HEK293T (cell line): ENCODE results near the gene TCF21.

ENCODE experiments used
- CTCF ChIA-PET: fragments of 350-600 bp; formaldehyde crosslinking; extraction: SDS; loops from one replicate; lab custom pipeline; 2021; ENCODE audit warnings: antibody characterized with exemption, inconsistent platforms; lab: Yijun Ruan, JAX
- POLR2A ChIA-PET: fragments of 350-600 bp; formaldehyde crosslinking; extraction: SDS; loops from one replicate; lab custom pipeline; 2020; ENCODE audit warnings: antibody characterized with exemption, inconsistent platforms; lab: Yijun Ruan, JAX
- DNase-seq: peaks from one replicate; pipeline ENCODE4 v3.0.0; 2012; ENCODE audit warnings: mixed read lengths; ENCODE audit errors: extremely low spot score
- ARNT ChIP-seq: fragments of 450-650 bp; IDR thresholded peaks from 2 replicates; pipeline ENCODE4 v1.6.1; 2017; ENCODE audit warnings: mild to moderate bottlenecking
- BHLHE40 ChIP-seq: fragments of 450-650 bp; IDR thresholded peaks from 2 replicates; pipeline ENCODE4 v1.6.1; 2016; ENCODE audit warnings: mild to moderate bottlenecking, moderate library complexity, borderline replicate concordance
- CTBP1 ChIP-seq: fragments of 450-650 bp; IDR thresholded peaks from 2 replicates; pipeline ENCODE4 v1.6.1; 2016; ENCODE audit warnings: borderline replicate concordance
- ELF4 ChIP-seq: fragments of 450-650 bp; IDR thresholded peaks from 2 replicates; pipeline ENCODE4 v1.6.1; 2017; ENCODE audit warnings: antibody characterized with exemption
- FOXA1 ChIP-seq: fragments of 450-650 bp; IDR thresholded peaks from 2 replicates; pipeline ENCODE4 v1.6.1; 2016; ENCODE audit warnings: mild to moderate bottlenecking
- FOXK2 ChIP-seq: fragments of 450-650 bp; IDR thresholded peaks from 2 replicates; pipeline ENCODE4 v1.6.1; 2016; ENCODE audit warnings: mild to moderate bottlenecking
- FOXM1 ChIP-seq: fragments of 450-650 bp; IDR thresholded peaks from 2 replicates; pipeline ENCODE4 v1.6.1; 2017; ENCODE audit warnings: mild to moderate bottlenecking, borderline replicate concordance
- HDGF ChIP-seq: fragments of 450-650 bp; IDR thresholded peaks from 2 replicates; pipeline ENCODE4 v1.6.1; 2017; ENCODE audit warnings: antibody characterized with exemption, borderline replicate concordance
- L3MBTL2 ChIP-seq: fragments of 450-650 bp; conservative IDR thresholded peaks from 2 replicates; pipeline ENCODE4 v1.6.1; 2016; ENCODE audit warnings: mild to moderate bottlenecking
- LEF1 ChIP-seq: fragments of 450-650 bp; IDR thresholded peaks from 2 replicates; pipeline ENCODE4 v1.6.1; 2017; ENCODE audit warnings: mild to moderate bottlenecking, borderline replicate concordance
- NFRKB ChIP-seq: fragments of 450-650 bp; IDR thresholded peaks from 2 replicates; pipeline ENCODE4 v1.6.1; 2016; ENCODE audit warnings: mild to moderate bottlenecking, moderate library complexity
- PKNOX1 ChIP-seq: fragments of 450-650 bp; IDR thresholded peaks from 2 replicates; pipeline ENCODE4 v1.6.1; 2016
- SP1 ChIP-seq: fragments of 450-650 bp; IDR thresholded peaks from 2 replicates; pipeline ENCODE4 v1.6.1; 2017
- SUZ12 ChIP-seq: fragments of 450-650 bp; IDR thresholded peaks from 2 replicates; pipeline ENCODE4 v1.6.1; 2016; ENCODE audit warnings: mild to moderate bottlenecking
- TARDBP ChIP-seq: fragments of 450-650 bp; IDR thresholded peaks from 2 replicates; pipeline ENCODE4 v1.6.1; 2016
- ZNF384 ChIP-seq: fragments of 450-650 bp; IDR thresholded peaks from 2 replicates; pipeline ENCODE4 v1.6.1; 2016

The TCF21 gene

GRCh38 chr6:133886104-133886775 lies 2.7 kb upstream of the TCF21 start:
- no peak for DNase-seq
- TF ChIP-seq LEF1 (no peak), BHLHE40 (no peak)
- POLR2A ChIA-PET: no interaction called here
- CTCF ChIA-PET: no interaction called here

GRCh38 chr6:133887156-133887879 lies 1.6 kb upstream of the TCF21 start:
- ChIA-PET CTCF (interaction anchor here (0.7 kb wide), 1 partner anchor 176 kb away, joined by 3 read pairs; no protein-coding TSS in a partner anchor), POLR2A (interaction anchor here (0.6 kb wide), 1 partner anchor 1294 kb away, joined by 3 read pairs; the partner anchor contains the start of gene MYB)
- TF ChIP-seq CTBP1 (peak; percentile 56; the same call in 1 of the 2 replicates), PKNOX1 (peak; percentile 92), TARDBP (no peak), FOXA1 (peak; percentile 58; the same call in 1 of the 2 replicates)
- no peak for DNase-seq

- DNase-seq: no peak
- TF ChIP-seq TARDBP (no peak), ZNF384 (no peak), ARNT (no peak), FOXM1 (no peak), HDGF (no peak), FOXA1 (no peak), SP1 (no peak), FOXK2 (no peak), NFRKB (no peak), LEF1 (no peak), L3MBTL2 (no peak), BHLHE40 (no peak), PKNOX1 (no peak), SUZ12 (no peak), ELF4 (no peak), CTBP1 (no peak)
- CTCF ChIA-PET: interaction anchor here (0.7 kb wide), 1 partner anchor 175 kb away, joined by 3 read pairs; no protein-coding TSS in a partner anchor
- POLR2A ChIA-PET: interaction anchor here (0.6 kb wide), 1 partner anchor 1293 kb away, joined by 3 read pairs; the partner anchor contains the start of gene MYB
Measured at GRCh38 chr6:133887880-133888230, 1.1 kb upstream of the TCF21 start.

GRCh38 chr6:133889557-133890403 lies 867 bp downstream of the TCF21 start:
- DNase-seq: no peak
- CTCF ChIA-PET: no interaction called here
- TF ChIP-seq NFRKB: no peak
- no peak for TF ChIP-seq SP1
- TF ChIP-seq L3MBTL2: no peak
- TF ChIP-seq ZNF384: no peak
- no peak for TF ChIP-seq FOXA1
- no peak for TF ChIP-seq PKNOX1
- TF ChIP-seq HDGF: no peak
- POLR2A ChIA-PET: no interaction called here

- ChIA-PET POLR2A (no interaction called here), CTCF (no interaction called here)
- no peak for TF ChIP-seq SP1
- DNase-seq: no peak
Measured at GRCh38 chr6:133890711-133891148, 1.8 kb downstream of the TCF21 start.

- peak; percentile 59 for DNase-seq
- CTCF ChIA-PET: interaction anchor here (1.2 to 1.7 kb wide), 2 partner anchors 11 to 54 kb away, joined by 6 to 7 read pairs; no protein-coding TSS in a partner anchor
- no peak for TF ChIP-seq ELF4
- no peak for TF ChIP-seq NFRKB
- TF ChIP-seq L3MBTL2: peak; percentile 35; the same call in 1 of the 2 replicates
- POLR2A ChIA-PET: no interaction called here
Measured at GRCh38 chr6:133891149-133891926, 2.4 kb downstream of the TCF21 start.
